HuH-7.5 (cell line): ENCODE data around the gene TMEM234.

Experiments used
- DNase-seq: peaks from one replicate; pipeline ENCODE4 v3.0.0; 2011; ENCODE audit warnings: low spot score

TMEM234 gene

GRCh38 chr1:32199717-32200072 is 22.5 kb downstream of the TMEM234 start:
- no peak for DNase-seq

GRCh38 chr1:32199043-32199716 is 23.0 kb downstream of the TMEM234 start:
- no peak for DNase-seq

DNA sequence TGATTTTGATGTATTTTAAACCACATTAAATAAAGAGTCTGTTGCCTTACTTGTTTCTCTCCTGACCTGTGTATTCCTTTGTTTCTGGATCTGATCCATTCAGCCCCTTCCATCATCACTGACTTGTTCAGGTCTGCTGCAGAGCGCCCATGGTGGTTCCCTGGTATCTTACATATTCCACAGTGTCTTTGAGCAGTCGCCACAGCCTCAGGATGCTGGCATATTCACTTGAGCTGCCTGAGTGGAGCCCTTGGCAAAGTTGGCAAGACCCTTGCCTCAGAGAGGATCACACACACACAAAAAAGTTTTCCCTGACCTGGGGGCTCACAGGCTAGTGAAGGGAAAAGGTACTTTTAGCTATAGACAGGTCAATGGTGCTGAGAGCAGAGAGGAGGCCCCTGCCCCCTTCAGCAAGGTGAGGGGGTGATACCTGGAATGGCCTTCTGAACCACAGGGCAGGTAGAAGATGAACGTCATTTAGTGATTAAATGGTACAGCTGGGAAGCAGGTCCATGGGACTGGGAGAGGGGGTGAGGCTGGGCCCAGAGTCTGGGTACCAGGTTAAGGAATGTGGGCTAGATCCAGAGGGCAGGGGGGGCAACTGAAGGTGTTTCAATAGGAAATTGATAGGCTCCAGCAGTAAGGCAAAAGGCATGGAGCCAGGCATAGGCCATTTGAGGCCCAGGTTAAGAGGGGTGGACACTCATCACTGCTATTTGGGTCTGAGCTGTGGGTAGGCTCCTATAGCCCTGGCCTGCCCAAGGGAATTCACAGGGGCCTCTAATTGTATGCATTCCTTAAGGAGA is 23.7 kb downstream of the TMEM234 start:
- DNase-seq, result no peak

GRCh38 chr1:32197837-32198236 is 24.3 kb downstream of the TMEM234 start:
- DNase-seq, result no peak

GRCh38 chr1:32197074-32197473 is 25.1 kb downstream of the TMEM234 start:
- DNase-seq, result no peak

DNA sequence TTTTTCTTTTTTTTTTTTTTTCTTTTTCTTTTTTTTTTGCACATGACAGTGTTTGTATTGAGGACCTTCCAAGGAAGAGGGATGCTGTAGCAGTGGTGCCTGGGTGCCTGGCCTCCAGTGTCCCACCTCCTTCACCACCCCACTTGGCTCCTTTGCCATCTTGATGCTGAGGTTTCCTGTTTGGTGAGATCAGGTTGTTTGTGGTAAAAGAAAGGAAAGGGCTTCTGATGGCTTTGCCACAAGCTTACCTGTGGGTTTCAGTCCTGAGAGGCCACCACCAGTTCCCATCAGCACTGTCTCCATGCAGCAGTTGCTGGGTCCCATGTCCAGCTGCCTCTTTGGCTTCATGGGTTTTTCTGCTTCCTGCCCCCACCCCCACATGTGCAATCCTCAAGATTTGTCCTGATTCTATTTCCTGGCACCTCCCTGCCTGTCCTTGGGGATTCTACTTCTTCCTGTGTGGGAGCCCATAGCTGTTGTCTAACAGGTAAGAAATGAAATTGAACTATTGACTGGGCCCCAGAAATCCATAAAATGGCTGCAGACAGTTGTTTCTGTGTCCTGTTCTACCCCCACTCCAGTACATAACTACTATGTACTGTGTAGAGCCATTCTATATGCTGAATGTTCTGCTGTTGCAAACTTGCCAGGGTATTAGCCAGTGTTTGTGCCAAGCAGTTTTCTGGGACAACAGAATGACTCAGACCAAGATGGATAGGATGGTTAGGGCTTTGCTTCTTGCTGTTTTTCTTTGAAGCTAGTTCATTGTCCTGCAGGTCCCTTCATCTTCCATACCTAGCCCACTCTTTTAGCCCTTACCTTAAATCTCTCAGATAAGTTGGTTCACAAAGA is 26.0 kb downstream of the TMEM234 start:
- no peak for DNase-seq

- DNase-seq, result no peak
These were observed 26.6 kb downstream of the TMEM234 start for GRCh38 chr1:32195531-32195930.

GRCh38 chr1:32194984-32195383 is 27.2 kb downstream of the TMEM234 start:
- no peak for DNase-seq

DNA sequence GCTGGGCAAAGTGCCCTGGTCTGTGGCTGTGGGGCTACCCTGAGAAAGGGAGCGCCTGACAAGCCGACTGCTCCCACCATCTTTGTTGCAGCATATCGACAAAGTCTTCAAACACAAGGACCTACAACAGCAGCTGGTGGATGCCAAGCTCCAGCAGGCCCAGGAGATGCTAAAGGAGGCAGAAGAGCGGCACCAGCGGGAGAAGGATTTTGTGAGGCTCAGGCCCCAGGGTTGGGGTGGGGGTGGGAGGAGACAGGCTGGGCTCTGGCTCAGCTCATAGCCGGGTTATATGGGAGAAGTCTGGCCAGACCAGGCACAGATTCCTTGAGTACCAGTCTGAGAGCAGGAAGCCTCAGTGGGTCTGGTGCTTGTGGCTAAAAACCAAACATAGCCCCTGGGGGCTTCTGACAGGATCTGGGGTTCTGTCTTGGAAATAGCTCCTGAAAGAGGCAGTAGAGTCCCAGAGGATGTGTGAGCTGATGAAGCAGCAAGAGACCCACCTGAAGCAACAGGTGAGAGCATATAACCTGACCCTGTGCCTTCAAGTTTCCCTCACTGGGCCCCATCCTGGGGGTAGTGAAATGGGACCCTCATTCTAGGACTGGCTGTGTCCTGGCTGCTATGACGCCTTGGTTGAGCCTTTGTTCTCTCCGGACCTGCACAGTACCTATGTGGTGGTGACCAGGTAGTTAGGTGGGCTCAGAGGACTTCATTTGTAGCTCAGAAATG is 29.8 kb downstream of the TMEM234 start:
- no peak for DNase-seq

GRCh38 chr1:32187850-32188249 is 34.3 kb downstream of the TMEM234 start:
- no peak for DNase-seq

DNA sequence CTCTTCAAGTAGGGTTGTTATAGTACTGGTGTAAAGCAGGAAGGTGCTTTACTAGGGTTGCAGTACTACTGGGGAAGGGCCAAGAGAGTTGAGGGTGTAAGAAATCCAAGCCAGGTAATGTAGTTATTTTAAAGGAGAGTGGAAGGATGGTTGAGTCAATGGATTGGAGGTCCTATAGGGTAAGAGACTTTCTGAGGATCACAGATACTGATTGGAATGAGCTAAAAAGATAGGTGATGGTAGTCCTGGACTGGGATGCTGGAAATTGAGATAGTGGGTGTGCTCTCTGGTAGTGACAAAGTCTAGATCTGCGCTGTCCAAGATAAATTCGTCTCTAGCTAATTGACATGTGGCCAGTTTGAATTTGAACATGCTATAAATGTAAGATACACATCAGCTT is 35.7 kb downstream of the TMEM234 start:
- no peak for DNase-seq

DNA sequence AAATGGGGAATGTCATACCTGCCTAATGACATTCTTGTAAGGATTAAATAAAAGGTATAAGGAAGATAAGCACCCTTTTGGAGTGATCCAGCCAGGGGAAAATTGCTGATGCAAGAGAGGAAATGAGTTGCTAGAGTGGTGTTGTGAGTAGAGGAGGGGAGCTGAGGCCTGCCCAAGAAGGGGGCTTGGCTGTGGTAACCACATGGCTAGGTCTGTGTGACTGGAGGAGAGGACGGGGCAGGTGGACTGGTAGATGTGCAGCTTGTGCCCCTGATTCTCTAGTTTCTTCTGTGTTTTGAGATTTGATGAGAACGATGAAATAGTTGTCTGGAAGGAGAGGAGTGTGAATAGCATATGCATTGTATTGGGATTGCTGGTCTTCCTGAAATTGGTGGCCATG is 36.1 kb downstream of the TMEM234 start:
- no peak for DNase-seq

GRCh38 chr1:32184650-32185049 is 37.5 kb downstream of the TMEM234 start:
- DNase-seq, result no peak

GRCh38 chr1:32182060-32182459 is 40.1 kb downstream of the TMEM234 start:
- DNase-seq, result no peak

DNA sequence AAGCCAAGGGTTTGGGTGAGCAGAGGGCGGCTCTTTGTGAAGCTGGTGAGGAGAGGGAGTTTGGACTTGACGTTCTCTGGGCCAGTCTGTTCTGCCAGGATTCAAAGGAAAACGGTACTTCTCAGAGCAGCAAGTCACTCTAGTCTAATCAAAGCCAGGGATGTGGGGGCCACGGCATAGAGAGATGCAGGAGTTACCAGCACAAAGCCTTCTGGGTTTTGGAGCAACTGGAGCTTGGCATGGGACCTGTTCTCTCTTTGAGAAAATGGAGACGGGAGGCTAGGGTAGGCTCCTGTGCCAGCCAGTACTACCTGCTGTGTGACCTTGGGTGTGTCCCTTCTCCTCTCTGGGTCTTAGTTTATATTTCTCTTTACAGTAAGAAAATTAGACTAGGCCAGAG is 40.6 kb downstream of the TMEM234 start:
- DNase-seq, result no peak

- no peak for DNase-seq
These were observed 41.1 kb downstream of the TMEM234 start for GRCh38 chr1:32181065-32181464.

- peak; percentile 35 for DNase-seq
These were observed 41.7 kb downstream of the TMEM234 start for GRCh38 chr1:32180186-32181060.

DNA sequence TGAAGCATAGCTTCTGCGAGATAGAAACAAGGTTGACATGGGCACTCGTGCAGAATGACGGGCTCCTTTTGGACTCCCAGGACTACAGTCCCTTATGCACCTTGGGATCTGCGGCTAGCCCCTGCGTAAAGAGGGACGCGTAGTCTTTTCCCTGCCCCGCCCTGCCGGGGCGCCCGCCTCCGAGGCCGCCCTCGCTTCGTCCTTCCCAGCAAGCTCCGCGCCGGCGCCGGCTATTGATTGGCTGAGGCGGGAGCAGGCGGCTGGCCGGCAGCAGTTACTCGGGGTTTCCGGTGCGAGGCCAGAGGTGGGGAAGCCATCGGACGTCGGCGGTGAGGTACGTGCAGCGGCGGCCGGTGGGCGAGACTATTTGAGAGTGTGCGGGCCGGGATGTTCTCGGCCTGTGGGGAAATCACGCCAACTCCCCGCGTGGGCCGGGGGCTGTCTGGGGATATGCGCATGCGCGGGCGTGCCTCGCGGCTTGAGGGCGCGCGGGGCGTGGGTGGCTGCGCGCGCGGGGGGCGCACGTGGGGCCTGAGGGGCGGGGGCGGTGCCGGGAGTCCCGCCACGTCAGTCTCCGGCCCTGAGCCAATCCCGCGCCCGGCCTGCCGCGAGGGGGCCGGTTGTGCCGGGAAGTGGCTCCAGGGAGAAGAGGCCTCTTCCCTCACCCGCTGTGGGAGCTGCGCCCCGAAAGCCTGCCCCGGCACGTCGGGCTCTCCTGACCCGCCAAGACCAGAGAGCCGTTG is 42.5 kb downstream of the TMEM234 start, which contains the start of gene TXLNA:
Gene TXLNA, plus strand, starts transcription at position 233 of the 743 bp plus-strand sequence. CDS start 671 bp downstream, outside the sequence.
- DNase-seq, result peak; percentile 92

- no peak for DNase-seq
These were observed 43.0 kb downstream of the TMEM234 start for GRCh38 chr1:32179193-32179442.

- DNase-seq, result peak; percentile 61
These were observed 43.6 kb downstream of the TMEM234 start for GRCh38 chr1:32178380-32179192.
